PC-3 (cell line): ENCODE measurements around the gene ITGA3. TPM values are rescaled to one million over a fixed set of nuclear protein-coding genes. Genes with fewer than 3 reads are reported as not detected.

Experiments used
- ATAC-seq: fragments of 200-7000 bp; cut with Tn5 transposase; 2 replicates; pipeline ENCODE4 v1.9.1; 2020; ENCODE audit warnings: mild to moderate bottlenecking, moderate library complexity
- Bru-seq: library from RNA; stranded (reverse); fragments of 400-500 nt; gene quantifications from one replicate; lab custom pipeline; 2021; lab: Mats Ljungman, UMichigan
- BruChase-seq, 2 experiments: library from RNA; stranded (reverse); fragments of 400-500 nt; gene quantifications; one replicate each; lab custom pipeline; 2021; lab: Mats Ljungman, UMichigan
- BruUV-seq: library from RNA; stranded (reverse); fragments of 400-500 nt; replicated peaks from 2 replicates; lab custom pipeline; 2021; lab: Mats Ljungman, UMichigan
- CTCF ChIA-PET: fragments of 300-600 bp; sonication (Branson Sonifier 250); formaldehyde crosslinking; loops from one replicate; lab custom pipeline; 2022; ENCODE audit warnings: antibody characterized with exemption; lab: Charles Lee
- POLR2A ChIA-PET: fragments of 300-600 bp; sonication (Branson Sonifier 250); formaldehyde crosslinking; loops from one replicate; lab custom pipeline; 2022; ENCODE audit warnings: antibody characterized with exemption; ENCODE audit not compliant: unreplicated experiment; lab: Charles Lee
- DNase-seq: peaks from one replicate; pipeline ENCODE4 v3.0.0-alpha.2; 2015
- H2AFZ ChIP-seq: fragments of 300-600 bp; sonication (generic); 2 replicates; pipeline ENCODE4 v1.6.0; 2016; ENCODE audit warnings: antibody characterized with exemption, low read length
- H3F3A ChIP-seq: fragments of 300-600 bp; sonication (generic); one replicate; pipeline ENCODE4 v1.6.0; 2017; ENCODE audit warnings: antibody characterized with exemption, low read length, control low read depth, mild to moderate bottlenecking; ENCODE audit not compliant: unreplicated experiment
- H3K27ac ChIP-seq: fragments of 300-600 bp; sonication (generic); 2 replicates; pipeline ENCODE4 v1.5.1; 2016; ENCODE audit warnings: mild to moderate bottlenecking, low read length
- H3K27me3 ChIP-seq: fragments of 300-600 bp; sonication (generic); 2 replicates; pipeline ENCODE4 v1.6.1; 2016; ENCODE audit warnings: low read length, mixed read lengths
- H3K36me3 ChIP-seq: fragments of 300-600 bp; sonication (generic); 2 replicates; pipeline ENCODE4 v1.6.1; 2016; ENCODE audit warnings: low read depth, mixed run types, low read length, mixed read lengths
- H3K4me1 ChIP-seq: fragments of 300-600 bp; sonication (generic); 2 replicates; pipeline ENCODE4 v1.5.1; 2016; ENCODE audit warnings: low read length; ENCODE audit not compliant: insufficient read depth
- H3K4me2 ChIP-seq: fragments of 300-600 bp; sonication (generic); 2 replicates; pipeline ENCODE4 v1.6.0; 2016; ENCODE audit warnings: low read length
- H3K4me3 ChIP-seq: fragments of 300-600 bp; sonication (generic); 2 replicates; pipeline ENCODE4 v1.5.1; 2016; ENCODE audit warnings: mild to moderate bottlenecking, low read length, mixed read lengths
- H3K79me2 ChIP-seq: fragments of 300-600 bp; sonication (generic); 2 replicates; pipeline ENCODE4 v1.6.1; 2017; ENCODE audit warnings: low read length, mixed read lengths
- H3K9ac ChIP-seq: fragments of 300-600 bp; sonication (generic); 2 replicates; pipeline ENCODE4 v1.6.0; 2016; ENCODE audit warnings: mild to moderate bottlenecking, low read length
- H3K9me2 ChIP-seq: fragments of 300-600 bp; sonication (generic); replicated peaks from 2 replicates; pipeline ENCODE4 v1.6.1; 2016; ENCODE audit warnings: mixed run types, low read length, mixed read lengths
- H3K9me3 ChIP-seq: fragments of 300-600 bp; sonication (generic); 2 replicates; pipeline ENCODE4 v1.6.1; 2016; ENCODE audit warnings: low read length, mixed read lengths
- H4K20me1 ChIP-seq: fragments of 300-600 bp; sonication (generic); 2 replicates; pipeline ENCODE4 v1.6.1; 2016; ENCODE audit warnings: low read length, mixed read lengths
- CTCF ChIP-seq: fragments of 300-600 bp; sonication (generic); conservative IDR thresholded peaks from 2 replicates; pipeline ENCODE4 v1.5.1; 2017; ENCODE audit warnings: antibody characterized with exemption, low read depth, mild to moderate bottlenecking, low read length
- EZH2 ChIP-seq: fragments of 300-600 bp; sonication (generic); IDR thresholded peaks from one replicate; pipeline ENCODE4 v1.6.1; 2017; ENCODE audit warnings: antibody characterized with exemption, mild to moderate bottlenecking, low read length; ENCODE audit not compliant: unreplicated experiment
- EZH2phosphoT487 ChIP-seq: fragments of 300-600 bp; sonication (generic); IDR thresholded peaks from 2 replicates; pipeline ENCODE4 v1.6.1; 2018; ENCODE audit warnings: mild to moderate bottlenecking, antibody characterized with exemption, low read length, borderline replicate concordance
- intact Hi-C: fragments of 100-400 bp; cut with micrococcal nuclease; formaldehyde crosslinking; loops from 2 replicates; pipeline ENCODE4 v1.9.0; 2023
- long read RNA-seq: library from polyadenylated mRNA; unstranded; transcript quantifications from one replicate; pipeline ENCODE4 v2.0.0, GENCODE V29; 2021; ENCODE audit not compliant: unreplicated experiment
- total RNA-seq: library from RNA; depleted of rRNA; stranded (reverse); fragments of >200 nt; gene quantifications from 2 replicates; pipeline ENCODE4 v1.2.3, GENCODE V29; 2014; rRNA removed

Gene ITGA3
- total RNA-seq, result 598 and 763 TPM in 2 replicates
- Bru-seq, nascent RNA, result percentile 99 among the genes with signal in this experiment
- BruChase-seq, experiment 1, labeled RNA remaining after a 6-hour chase, result percentile 99 among the genes with signal in this experiment
- BruChase-seq, experiment 2, labeled RNA remaining after a 2-hour chase, result percentile 100 among the genes with signal in this experiment
- long read RNA-seq, full-length matches to known transcripts, result 310 of 1,458 reads
- long read RNA-seq, partial matches to known transcripts, result 711 of 1,458 reads
- long read RNA-seq, other reads (novel, unspliced or antisense), result 437 of 1,458 reads

- Histone ChIP-seq H3K27ac (peak within 1 kb of the TSS; percentile 96), H3K27me3 (no peaks in the 10 kb centered on the region), H3K9ac (peak within 1 kb of the TSS; percentile 95), H2AFZ (no peak within 1 kb of the TSS), H3K4me3 (peak within 1 kb of the TSS; percentile 90), H3F3A (peaks cover 15% of the 10 kb centered on the region), H3K9me3 (no peaks in the 10 kb centered on the region), H3K4me1 (peaks cover 79% of the 10 kb centered on the region), H4K20me1 (peaks cover 36% of the 10 kb centered on the region), H3K79me2 (peaks cover 78% of the 10 kb centered on the region), H3K4me2 (peak within 1 kb of the TSS; percentile 97), H3K36me3 (peaks cover 22% of the 10 kb centered on the region), H3K9me2 (no peaks in the 10 kb centered on the region)
- TF ChIP-seq EZH2 (no peak), EZH2phosphoT487 (no peak), CTCF (no peak)
- peak; percentile 36 for ATAC-seq
- intact Hi-C loops, result loop anchor here (1.0 to 2.0 kb wide), 2 partner anchors 28 to 39 kb away; partner anchors contain the start of gene PDK2
- DNase-seq, result peak; percentile 98
- POLR2A ChIA-PET, result interaction anchor here (0.6 to 3.5 kb wide), 10 partner anchors 9 to 267 kb away, joined by 3 to 65 read pairs (median 6); partner anchors contain the start of gene KAT7
- BruUV-seq, result TSS peak; percentile 23
- CTCF ChIA-PET, result interaction anchor here (0.5 to 4.7 kb wide), 8 partner anchors 9 to 378 kb away, joined by 3 to 37 read pairs (median 6); no protein-coding TSS in a partner anchor
Measured at GRCh38 chr17:50055426-50056216, at the start of gene ITGA3. ITGA3 (plus strand) TSS chr17:50056110; CDS start chr17:50056440, 330 bp downstream.

- Histone ChIP-seq H3K9ac (no peak overlapping the region), H3K27ac (no peak overlapping the region), H3K9me3 (peaks cover 18% of the 10 kb centered on the region; the same call in 1 of the 2 replicates), H3F3A (no peaks in the 10 kb centered on the region), H4K20me1 (no peaks in the 10 kb centered on the region), H3K4me3 (no peak overlapping the region), H2AFZ (no peak overlapping the region), H3K36me3 (no peaks in the 10 kb centered on the region), H3K27me3 (no peaks in the 10 kb centered on the region), H3K4me2 (no peak overlapping the region), H3K4me1 (no peaks in the 10 kb centered on the region), H3K79me2 (no peaks in the 10 kb centered on the region), H3K9me2 (no peaks in the 10 kb centered on the region)
- BruUV-seq, result no TSS peak
- ATAC-seq (no peak), DNase-seq (no peak)
- TF ChIP-seq EZH2 (no peak), EZH2phosphoT487 (no peak), CTCF (no peak)
- ChIA-PET CTCF (no interaction called here), POLR2A (no interaction called here)
- intact Hi-C loops, result no loop called here
Measured at GRCh38 chr17:50009282-50009681, 46.6 kb upstream of the ITGA3 start.
